ENCODE results near the gene AGRN.
"Not testable (repeated sequence)": the region's sequence is repeated elsewhere in the genome, so short reads cannot be mapped to it uniquely, and the experiment has no call there.

The AGRN gene

DNA sequence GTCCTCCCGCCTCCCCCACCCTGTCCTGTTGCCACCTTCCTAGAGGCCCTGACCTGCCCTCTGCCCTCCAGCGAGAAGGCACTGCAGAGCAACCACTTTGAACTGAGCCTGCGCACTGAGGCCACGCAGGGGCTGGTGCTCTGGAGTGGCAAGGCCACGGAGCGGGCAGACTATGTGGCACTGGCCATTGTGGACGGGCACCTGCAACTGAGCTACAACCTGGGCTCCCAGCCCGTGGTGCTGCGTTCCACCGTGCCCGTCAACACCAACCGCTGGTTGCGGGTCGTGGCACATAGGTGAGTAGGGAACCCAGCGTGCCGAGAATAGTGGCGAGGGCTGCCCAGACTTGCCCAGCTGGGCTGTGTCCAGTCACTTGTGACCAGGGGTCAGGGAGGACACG, 33.8 kb downstream of the AGRN start:
- no peak for DNase-seq (ENCODE audit: low read depth)

- DNase-seq (ENCODE audit: low read depth) = no peak
Observed at GRCh38 chr1:1054099-1054700, 34.3 kb downstream of the AGRN start.

GRCh38 chr1:1054971-1055370, 35.1 kb downstream of the AGRN start:
- no peak for DNase-seq (ENCODE audit: low read depth)

GRCh38 chr1:1055841-1056736, 36.2 kb downstream of the AGRN start:
- DNase-seq (ENCODE audit: low read depth) = no peak

DNA sequence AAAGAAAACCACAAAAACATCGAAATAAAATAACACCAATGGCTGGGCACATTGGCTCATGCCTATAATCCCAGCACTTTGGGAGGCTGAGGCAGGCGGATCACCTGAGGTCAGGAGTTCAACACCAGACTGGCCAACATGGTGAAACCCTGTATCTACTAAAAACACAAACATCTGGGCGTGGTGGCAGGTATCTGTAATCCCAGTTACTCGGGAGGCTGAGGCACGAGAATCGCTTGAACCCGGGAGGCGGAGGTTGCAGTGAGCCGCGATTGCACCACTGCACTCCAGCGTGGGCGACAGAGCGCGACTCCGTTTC, 37.8 kb downstream of the AGRN start:
- not testable (repeated sequence) for DNase-seq (ENCODE audit: low read depth)

GRCh38 chr1:1058088-1058905, 38.4 kb downstream of the AGRN start:
- DNase-seq (ENCODE audit: low read depth) = no peak

DNA sequence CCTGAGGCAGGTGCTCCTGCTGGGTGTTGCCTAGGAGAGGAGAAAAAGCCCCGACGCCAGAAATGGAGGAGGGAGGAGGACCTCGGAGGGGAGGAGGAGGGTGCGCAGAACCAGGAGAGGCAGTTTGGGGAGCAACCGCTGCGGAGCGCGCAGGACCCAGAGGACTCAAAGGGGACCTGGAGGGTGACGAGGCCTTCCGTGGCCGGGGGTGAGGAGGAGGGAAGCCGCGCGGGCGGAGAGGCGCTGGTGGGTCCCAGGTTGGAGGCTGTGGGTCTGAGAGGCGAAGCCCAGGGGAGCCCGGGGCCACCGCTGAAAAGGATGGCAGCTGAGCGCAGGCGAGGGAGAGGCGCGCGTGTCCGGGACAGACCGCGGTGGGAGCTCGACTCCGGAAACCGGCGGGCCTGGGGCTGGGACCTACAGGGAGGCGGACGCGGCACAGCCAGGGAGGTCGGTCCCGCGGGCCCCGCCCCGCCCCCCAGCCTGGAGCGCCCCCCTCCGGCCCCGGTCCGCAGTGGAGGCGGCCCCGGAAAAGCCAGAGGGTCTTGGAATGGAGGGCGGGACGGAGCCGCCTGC, 39.1 kb downstream of the AGRN start:
- DNase-seq (ENCODE audit: low read depth) = peak; percentile 15

- DNase-seq (ENCODE audit: low read depth) = peak; percentile 72
Observed at GRCh38 chr1:1059494-1060280, 39.8 kb downstream of the AGRN start.

- DNase-seq (ENCODE audit: low read depth) = no peak
Observed at GRCh38 chr1:1060281-1061000, 40.5 kb downstream of the AGRN start.

DNA sequence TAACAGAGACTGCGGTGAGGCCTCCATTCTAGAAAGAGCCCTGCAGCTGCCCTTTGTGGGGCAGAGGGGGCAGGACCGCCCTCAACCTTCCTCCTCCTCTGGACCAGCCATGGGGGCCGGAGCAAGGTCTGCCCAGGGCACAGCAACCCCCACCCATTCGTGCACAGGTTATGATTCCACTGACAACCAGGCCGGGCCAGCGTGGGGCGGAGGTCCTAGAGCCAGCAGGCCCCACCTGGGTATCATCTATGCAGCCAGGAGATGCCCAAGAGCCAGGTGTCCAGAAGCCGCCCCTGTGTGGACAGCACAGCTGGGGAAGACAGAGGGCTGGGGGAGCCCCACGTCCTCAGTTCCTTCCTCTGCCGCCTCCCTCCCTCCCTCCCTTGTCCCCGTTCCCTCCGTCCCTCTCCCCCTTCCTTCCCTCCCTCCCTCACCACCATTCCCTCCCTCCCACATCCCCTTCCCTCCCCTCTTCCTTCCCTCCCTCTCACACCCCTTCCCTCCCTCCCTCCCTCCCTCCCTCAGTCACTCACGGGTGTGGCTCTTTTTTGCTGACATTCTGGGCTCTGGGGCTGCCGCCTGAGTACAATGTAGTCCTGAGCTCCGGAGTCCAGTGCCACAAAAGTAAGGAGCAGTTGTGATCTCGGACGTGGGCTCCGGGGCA, 41.9 kb downstream of the AGRN start:
- no peak for DNase-seq (ENCODE audit: low read depth)

DNA sequence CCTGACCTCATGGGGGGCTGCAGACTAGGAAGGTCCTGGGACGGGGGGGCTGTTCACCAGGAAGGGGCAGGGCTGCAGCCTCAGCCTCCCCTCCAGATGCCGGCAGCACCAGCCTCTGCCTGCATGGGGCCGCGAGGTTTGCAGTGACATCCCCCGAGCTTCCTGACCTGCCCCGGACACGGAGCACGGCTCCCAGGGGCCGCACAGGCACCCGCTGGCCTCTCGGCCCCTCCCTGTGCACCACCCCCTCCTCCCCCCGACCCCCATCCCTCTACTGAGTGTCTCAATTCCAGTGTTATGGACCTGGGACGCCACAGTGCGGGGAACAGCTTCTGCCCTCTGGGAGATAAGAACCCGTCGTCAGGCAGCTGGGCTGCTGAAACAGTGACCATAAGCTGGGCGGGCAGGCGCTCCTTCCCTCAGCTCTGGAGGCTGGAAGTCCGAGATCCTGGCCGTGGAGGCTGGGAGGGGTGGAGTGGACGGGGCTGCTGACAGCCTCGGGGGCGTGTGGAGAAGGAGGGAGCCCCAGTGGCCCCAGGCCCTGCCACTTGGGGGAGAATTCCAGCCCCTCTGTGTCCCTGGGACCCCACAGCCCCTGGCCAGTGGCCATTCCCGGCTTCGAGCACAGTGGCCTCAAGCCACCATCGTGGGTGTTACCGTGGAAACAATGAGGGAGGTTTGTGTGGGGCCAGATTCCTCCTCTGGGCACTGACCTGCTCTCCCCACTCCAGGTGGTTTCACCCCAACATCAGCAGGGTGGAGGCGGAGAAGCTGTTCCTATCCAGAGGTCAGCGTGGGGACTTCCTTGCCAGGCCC, 42.6 kb downstream of the AGRN start:
- no peak for DNase-seq (ENCODE audit: low read depth)

DNA sequence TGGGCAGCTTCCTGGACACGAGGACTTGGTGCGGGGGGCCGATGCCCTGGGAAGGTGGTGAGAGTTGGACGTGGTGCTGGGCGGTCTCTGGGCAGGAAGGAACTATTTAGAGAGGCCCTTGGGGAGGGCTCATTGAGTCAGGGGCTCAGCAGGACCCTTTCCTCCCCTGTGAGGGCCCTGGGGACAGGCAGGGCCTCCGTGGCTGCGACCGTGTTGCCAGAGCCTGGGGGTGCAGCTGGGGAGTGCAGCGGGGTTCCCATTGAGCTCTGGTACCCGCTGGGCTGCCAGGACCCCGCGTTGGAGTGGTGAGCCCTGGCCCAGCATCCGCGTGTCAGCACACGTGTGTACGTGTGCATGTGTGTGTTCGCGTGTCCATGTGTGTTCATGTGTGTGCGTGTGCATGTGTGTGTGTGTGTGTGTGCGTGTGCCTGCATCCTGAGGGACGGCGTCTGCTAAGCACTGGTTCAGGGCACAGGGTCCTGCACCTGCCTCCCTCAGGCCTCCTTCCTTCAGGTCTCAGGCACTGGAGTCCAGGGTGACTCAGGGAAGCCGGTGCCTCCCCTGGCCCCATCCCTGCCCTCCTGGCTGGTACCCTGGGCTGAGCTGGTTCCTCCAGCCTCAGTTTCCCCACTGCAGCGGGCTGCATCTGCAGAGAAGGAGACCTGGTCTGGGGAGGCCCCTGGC, 43.5 kb downstream of the AGRN start:
- DNase-seq (ENCODE audit: low read depth) = no peak

- DNase-seq (ENCODE audit: low read depth) = peak; percentile 85
Observed at GRCh38 chr1:1063945-1064831, 44.3 kb downstream of the AGRN start.

- no peak for DNase-seq (ENCODE audit: low read depth)
Observed at GRCh38 chr1:1065265-1065939, 45.5 kb downstream of the AGRN start.

- DNase-seq (ENCODE audit: low read depth) = not testable (repeated sequence)
Observed at GRCh38 chr1:1065940-1066304, 46.0 kb downstream of the AGRN start.

DNA sequence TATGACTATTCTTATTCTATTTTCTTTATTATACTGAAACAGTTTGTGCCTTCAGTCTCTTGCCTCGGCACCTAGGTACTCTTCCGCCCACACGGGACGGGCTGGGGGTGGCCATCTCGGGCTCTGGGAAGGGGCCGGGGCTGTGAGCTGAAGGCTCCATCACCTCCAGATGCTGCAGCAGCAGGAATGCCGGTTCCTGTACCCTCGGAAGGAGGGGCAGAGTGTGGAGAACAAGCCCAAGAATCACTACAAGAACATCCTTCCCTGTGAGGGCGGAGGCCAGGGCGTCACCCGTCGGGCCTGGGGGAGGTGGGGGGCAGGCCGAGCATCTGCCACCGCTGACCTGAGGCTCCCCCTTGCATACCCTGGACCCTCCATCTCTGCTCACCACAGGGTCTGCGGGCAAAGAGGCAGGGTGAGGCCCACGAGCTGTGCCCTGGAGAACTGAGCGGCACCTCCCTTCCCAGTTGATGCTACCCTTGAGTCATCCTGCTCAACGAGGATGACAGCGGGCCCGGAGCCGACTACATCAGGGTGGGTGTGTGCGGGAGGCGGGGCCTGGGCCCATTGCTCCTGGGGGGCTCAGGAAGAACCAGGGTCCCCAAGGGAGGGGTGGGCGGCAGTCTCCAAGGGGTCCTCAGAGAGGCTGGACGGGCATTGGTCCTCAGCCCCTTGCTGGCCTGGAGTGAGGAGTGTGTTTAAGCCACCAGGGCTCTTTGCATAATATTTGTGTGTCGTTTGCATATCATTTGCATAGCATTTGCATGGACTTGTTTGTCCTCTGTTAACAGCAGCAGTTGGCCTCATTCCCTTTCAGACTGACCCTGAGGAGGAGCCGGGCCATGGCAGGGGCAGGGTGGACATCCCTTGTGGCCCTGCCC, 46.7 kb downstream of the AGRN start:
- DNase-seq (ENCODE audit: low read depth) = no peak

All from iris pigment epithelial cell (primary cell).